Urinary bladder (tissue), 4 donors: ENCODE results near the gene SRP54. TPM values are rescaled to one million over a fixed set of nuclear protein-coding genes. Genes with fewer than 3 reads are reported as not detected.
A peak's percentile ranks its signal among the peaks of the same experiment; 100 is the strongest.
"Not testable (repeated sequence)": the region's sequence is repeated elsewhere in the genome, so short reads cannot be mapped to it uniquely, and the experiment has no call there.

Experiments
- DNase-seq: peaks from one replicate; pipeline ENCODE4 v3.0.0-alpha.2; 2015; ENCODE audit errors: extremely low spot score
- H3K27ac ChIP-seq: one replicate; pipeline ENCODE4 v1.5.1; 2013; ENCODE audit warnings: low read depth, mild to moderate bottlenecking, moderate library complexity
- H3K36me3 ChIP-seq: one replicate; pipeline ENCODE4 v1.6.1; 2013; ENCODE audit warnings: mild to moderate bottlenecking, moderate library complexity; ENCODE audit not compliant: insufficient read depth
- H3K4me1 ChIP-seq: one replicate; pipeline ENCODE4 v1.6.1; 2013; ENCODE audit warnings: mild to moderate bottlenecking, moderate library complexity; ENCODE audit not compliant: insufficient read depth
- H3K4me3 ChIP-seq: one replicate; pipeline ENCODE4 v1.5.1; 2013; ENCODE audit warnings: low read depth, low read length
- whole genome bisulfite sequencing: extraction: QIAGEN DNeasy Blood & Tissue Kit; methylation state at CpG from one replicate; pipeline ENCODE4 v1.1.7; 2013; 5-methylcytosine and 5-hydroxymethylcytosine counted together
- polyA plus RNA-seq: library from polyadenylated mRNA; stranded (reverse); fragments of 200-250 nt; gene quantifications from one replicate; pipeline ENCODE4 v1.2.3, GENCODE V29; 2013
- total RNA-seq: library from RNA; depleted of rRNA; stranded (reverse); fragments of >200 nt; gene quantifications from one replicate; pipeline ENCODE4 v1.2.3, GENCODE V29; 2014
- donor health status: healthy with polysubstance abuse.
- donor health status: healthy.

The SRP54 gene
- total and polyA plus RNA-seq, 2 donors: 34.3 to 111 TPM

- WGBS: under 1% methylated on average over 6 of the region's 6 CpGs
- peaks cover 2% of the 10 kb centered on the region for H3K36me3 ChIP-seq
- peak; percentile 20 for DNase-seq
- H3K4me3 ChIP-seq: peak overlapping the region; percentile 67
- peak overlapping the region; percentile 78 for H3K27ac ChIP-seq
- H3K4me1 ChIP-seq: peaks cover 1% of the 10 kb centered on the region
These were observed 62.9 kb downstream of the SRP54 start for GRCh38 chr14:35045798-35046047.

GRCh38 chr14:35046048-35046750 lies 63.4 kb downstream of the SRP54 start, which contains the start of gene FAM177A1:
Gene FAM177A1 (plus strand): TSS chr14:35046272. CDS start chr14:35046464, 192 bp downstream.
- DNase-seq: peak; percentile 91
- H3K36me3 ChIP-seq: peaks cover 2% of the 10 kb centered on the region
- peak within 1 kb of the TSS; percentile 67 for H3K4me3 ChIP-seq
- under 1% methylated on average over 77 of the region's 77 CpGs for WGBS
- H3K27ac ChIP-seq: peak within 1 kb of the TSS; percentile 99
- H3K4me1 ChIP-seq: peaks cover 1% of the 10 kb centered on the region

- DNase-seq: no peak
- 25% methylated on average over 23 of the region's 23 CpGs for WGBS
- Histone ChIP-seq H3K36me3 (peaks cover 2% of the 10 kb centered on the region), H3K27ac (peak overlapping the region; percentile 99), H3K4me1 (peaks cover 1% of the 10 kb centered on the region), H3K4me3 (peak overlapping the region; percentile 67)
These were observed 64.2 kb downstream of the SRP54 start for GRCh38 chr14:35046751-35047536.

- Histone ChIP-seq H3K4me1 (peaks cover 1% of the 10 kb centered on the region), H3K4me3 (no peak overlapping the region), H3K36me3 (peaks cover 4% of the 10 kb centered on the region), H3K27ac (peak overlapping the region; percentile 23)
- no peak for DNase-seq
- 74% methylated on average over 4 of the region's 4 CpGs for WGBS
These were observed 65.3 kb downstream of the SRP54 start for GRCh38 chr14:35047976-35048513.

DNA sequence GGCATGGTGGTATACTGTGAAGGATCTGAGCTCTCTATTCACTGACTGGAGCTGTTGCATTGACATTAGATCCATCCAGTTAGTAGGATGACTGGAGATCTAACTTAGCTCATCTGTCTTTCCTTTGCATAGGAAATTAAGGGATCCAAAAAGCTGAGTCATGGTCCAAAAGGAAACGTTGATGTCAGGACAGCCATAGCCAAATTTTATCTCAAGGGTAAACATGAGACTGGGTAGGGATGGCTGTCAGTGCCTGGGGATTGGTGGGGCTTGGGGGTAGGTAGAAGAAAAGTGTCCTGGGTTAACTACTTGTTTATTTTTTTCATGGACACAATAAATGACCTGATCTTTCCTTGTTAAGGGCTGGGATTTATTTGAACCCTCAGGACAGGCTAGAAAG lies 67.9 kb downstream of the SRP54 start:
- peaks cover 4% of the 10 kb centered on the region for H3K36me3 ChIP-seq
- DNase-seq: no peak
- no peak overlapping the region for H3K4me3 ChIP-seq
- no peak overlapping the region for H3K27ac ChIP-seq
- 1% methylated on average over 1 of the region's 1 CpG for WGBS
- H3K4me1 ChIP-seq: peaks cover 1% of the 10 kb centered on the region

DNA sequence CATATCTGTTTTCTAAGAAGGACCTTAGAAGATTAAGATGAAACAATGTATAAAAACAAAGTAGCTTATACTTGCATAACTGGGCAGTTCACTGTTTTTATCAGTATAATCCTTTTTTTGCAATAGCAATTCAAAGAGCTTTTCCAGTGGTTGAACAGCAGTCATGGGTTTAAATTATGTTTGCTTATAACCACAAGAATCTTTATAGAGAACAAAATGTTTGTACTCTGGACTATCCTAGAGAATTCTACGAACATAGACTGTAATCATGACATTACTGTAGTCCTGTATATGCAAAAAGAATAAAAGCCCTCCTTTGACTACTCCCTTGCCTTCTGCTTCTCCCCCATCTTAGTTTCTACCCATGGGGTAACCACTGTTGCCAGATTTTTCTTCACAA lies 69.0 kb downstream of the SRP54 start:
- H3K4me1 ChIP-seq: peaks cover 1% of the 10 kb centered on the region
- peaks cover 4% of the 10 kb centered on the region for H3K36me3 ChIP-seq
- no peak overlapping the region for H3K27ac ChIP-seq
- H3K4me3 ChIP-seq: no peak overlapping the region
- 64% methylated on average over 1 of the region's 1 CpG for WGBS
- no peak for DNase-seq

DNA sequence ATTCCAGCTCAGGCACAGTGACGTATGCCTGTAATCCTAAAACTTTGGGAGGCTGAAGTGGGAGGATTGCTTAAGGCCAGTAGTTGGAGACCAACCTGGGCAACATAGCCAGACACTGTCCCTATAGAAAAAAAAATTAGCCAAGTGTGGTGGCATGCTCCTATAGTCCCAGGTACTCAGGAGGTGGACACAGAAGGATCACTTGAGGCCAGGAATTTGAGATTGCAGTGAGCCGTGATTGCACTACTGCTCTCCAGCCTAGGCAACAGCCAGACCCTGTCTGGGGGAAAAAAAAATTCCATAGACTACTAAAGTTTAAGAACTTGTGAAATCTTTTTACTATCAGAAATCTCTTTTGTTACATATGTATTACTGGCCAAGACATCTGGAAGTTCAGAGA lies 69.8 kb downstream of the SRP54 start:
- DNase-seq: no peak
- Histone ChIP-seq H3K4me1 (peaks cover 1% of the 10 kb centered on the region), H3K4me3 (no peak overlapping the region), H3K36me3 (peaks cover 4% of the 10 kb centered on the region), H3K27ac (no peak overlapping the region)
- whole genome bisulfite sequencing: 94% methylated on average over 2 of the region's 2 CpGs

GRCh38 chr14:35061113-35061791 lies 78.5 kb downstream of the SRP54 start:
- not testable (repeated sequence) for DNase-seq, H3K4me3 ChIP-seq, H3K27ac ChIP-seq, H3K36me3 ChIP-seq, H3K4me1 ChIP-seq
- WGBS: 85% methylated on average over 1 of the region's 1 CpG

DNA sequence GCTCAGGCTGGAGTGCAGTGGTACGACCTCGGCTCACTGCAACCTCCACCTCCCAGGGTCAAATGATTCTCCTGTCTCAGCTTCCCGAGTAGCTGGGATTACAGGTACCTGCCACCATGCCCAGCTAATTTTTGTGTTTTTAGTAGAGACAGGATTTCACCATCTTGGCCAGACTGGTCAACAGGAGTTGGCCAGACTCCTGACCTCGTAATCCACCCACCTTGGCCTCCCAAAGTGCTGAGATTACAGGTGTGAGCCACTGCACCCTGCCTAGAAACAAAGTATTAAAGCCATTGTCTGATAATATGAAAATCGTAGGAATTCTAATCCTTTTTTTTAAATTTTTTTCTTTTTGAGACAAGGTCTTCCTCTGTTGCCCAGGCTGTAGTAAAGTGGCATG lies 82.9 kb downstream of the SRP54 start:
- not testable (repeated sequence) for H3K27ac ChIP-seq, DNase-seq, H3K4me1 ChIP-seq, H3K36me3 ChIP-seq, H3K4me3 ChIP-seq
- 91% methylated on average over 5 of the region's 5 CpGs for WGBS

DNA sequence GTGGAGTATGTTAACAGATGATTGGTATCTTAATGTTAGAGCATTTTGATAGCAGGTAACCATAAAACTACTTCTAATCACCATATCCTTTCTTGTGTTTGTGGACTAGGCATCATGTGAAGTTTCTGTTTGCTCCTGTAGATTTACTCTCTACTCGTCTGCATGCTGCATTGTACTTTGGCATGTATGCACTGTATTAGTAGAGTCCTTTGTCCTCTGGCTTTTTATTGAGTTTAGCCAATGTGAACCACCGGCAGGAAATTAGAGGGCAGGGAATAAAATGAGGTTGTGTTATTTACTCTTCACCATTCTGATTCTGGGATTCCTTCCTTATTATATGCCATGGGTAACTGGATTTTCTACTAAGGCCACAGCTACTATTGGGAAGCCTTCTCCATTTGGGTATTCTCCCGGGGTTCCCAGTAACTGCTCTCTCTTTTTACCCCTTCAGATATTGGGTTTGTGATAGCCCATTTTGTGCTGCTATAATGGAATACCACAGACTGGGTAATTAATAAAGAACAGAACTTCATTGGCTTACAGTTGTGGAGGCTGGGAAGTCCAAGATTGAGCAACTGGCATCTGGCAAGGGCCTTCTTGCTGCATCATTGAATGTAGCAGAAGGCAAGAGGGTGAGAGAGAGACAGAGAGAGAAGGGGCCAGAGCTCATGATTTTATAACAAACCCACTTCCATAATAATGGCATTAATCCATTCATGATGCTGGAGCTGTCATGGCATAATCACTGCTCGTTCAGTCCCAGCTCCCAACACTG lies 85.6 kb downstream of the SRP54 start:
- H3K27ac ChIP-seq: no peak overlapping the region
- DNase-seq: no peak
- H3K4me3 ChIP-seq: no peak overlapping the region
- 96% methylated on average over 4 of the region's 4 CpGs for WGBS
- H3K4me1 ChIP-seq: no peaks in the 10 kb centered on the region
- H3K36me3 ChIP-seq: peaks cover 7% of the 10 kb centered on the region

- no peak overlapping the region for H3K4me3 ChIP-seq
- 98% methylated on average over 3 of the region's 3 CpGs for WGBS
- H3K4me1 ChIP-seq: no peaks in the 10 kb centered on the region
- H3K27ac ChIP-seq: no peak overlapping the region
- H3K36me3 ChIP-seq: peaks cover 9% of the 10 kb centered on the region
- no peak for DNase-seq
These were observed 89.4 kb downstream of the SRP54 start for GRCh38 chr14:35072226-35072625.

DNA sequence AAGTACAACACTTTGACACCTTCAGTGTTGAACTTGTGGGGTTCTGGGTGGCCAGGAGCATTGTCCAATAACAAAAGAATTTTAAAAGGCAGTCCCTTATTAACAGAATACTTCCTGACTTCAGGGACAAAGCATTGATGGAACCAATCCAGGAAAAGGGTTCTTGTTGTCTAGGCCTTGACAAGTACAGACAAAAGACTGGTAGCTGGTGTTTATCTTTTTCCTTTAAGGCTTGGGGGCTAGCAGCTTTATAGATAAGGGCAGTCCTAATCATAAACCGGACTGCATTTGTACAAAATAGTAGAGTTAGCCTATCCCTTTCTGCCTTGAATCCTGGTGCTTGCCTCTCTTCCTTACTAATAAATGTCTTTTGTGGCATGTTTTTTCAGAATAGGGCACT lies 90.7 kb downstream of the SRP54 start:
- H3K36me3 ChIP-seq: peaks cover 8% of the 10 kb centered on the region
- 87% methylated on average over 1 of the region's 1 CpG for WGBS
- no peak for DNase-seq
- H3K27ac ChIP-seq: no peak overlapping the region
- no peaks in the 10 kb centered on the region for H3K4me1 ChIP-seq
- H3K4me3 ChIP-seq: no peak overlapping the region

- peaks cover 4% of the 10 kb centered on the region for H3K36me3 ChIP-seq
- H3K27ac ChIP-seq: no peak overlapping the region
- H3K4me3 ChIP-seq: no peak overlapping the region
- no peaks in the 10 kb centered on the region for H3K4me1 ChIP-seq
- no peak for DNase-seq
- WGBS: 94% methylated on average over 2 of the region's 2 CpGs
These were observed 95.3 kb downstream of the SRP54 start for GRCh38 chr14:35078082-35078481.
